ENCODE data around the gene MCF2L.

Gene MCF2L

GRCh38 chr13:112963641-112964040 lies 5.4 kb upstream of the MCF2L start:
- DNase-seq, result no peak

DNA sequence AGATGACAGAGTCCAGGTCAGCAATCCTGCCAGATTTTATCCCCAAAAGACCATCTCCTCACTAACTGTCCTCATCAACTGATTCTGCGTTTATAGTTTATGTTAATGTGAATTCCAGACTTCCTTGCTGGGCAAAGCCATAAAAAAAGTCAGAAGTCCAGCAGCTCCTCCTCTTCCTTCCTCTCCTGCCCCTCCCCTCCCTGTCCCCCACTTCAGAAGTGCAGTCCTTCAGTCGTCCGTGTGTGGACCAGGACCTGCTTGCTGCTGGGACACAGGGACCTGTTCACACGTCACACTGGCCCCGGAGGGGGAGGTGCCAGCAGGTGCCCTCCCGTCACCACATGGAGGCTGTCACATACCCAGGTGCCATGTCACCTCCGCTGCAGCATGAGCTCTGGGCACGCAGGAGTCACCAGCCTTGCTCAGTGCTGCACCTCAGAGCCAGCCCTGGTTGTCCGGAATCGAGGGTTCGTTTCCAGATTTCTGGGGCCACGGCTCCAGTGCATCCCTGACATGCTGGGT lies 4.0 kb upstream of the MCF2L start:
- DNase-seq, result no peak

DNA sequence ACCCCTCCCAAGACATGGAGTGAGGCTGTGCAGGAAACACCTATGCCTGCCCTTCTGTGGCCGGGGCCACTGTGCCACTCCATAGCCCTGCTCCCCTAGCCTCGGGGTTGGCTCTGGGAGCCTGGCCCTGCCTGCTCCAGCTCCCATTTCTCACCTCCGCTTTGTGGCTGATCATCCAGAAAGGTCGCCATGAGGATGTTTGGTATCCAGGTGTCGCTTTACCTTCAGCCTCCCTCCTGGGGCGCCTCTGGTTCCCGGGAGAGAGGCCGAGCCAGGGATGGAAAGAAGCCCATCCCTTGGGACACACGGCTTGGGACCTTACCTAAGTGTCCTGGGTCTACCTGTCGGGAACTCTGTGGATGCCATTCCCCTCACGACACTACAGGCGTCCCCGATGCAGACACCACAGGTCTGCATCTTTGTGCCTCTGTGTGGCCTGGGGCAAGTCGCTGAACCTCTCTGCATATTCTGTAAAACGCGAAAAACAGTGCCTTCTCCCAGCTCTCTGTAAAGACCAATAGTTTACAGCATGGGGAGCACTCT lies 3.4 kb upstream of the MCF2L start:
- DNase-seq, result no peak

DNA sequence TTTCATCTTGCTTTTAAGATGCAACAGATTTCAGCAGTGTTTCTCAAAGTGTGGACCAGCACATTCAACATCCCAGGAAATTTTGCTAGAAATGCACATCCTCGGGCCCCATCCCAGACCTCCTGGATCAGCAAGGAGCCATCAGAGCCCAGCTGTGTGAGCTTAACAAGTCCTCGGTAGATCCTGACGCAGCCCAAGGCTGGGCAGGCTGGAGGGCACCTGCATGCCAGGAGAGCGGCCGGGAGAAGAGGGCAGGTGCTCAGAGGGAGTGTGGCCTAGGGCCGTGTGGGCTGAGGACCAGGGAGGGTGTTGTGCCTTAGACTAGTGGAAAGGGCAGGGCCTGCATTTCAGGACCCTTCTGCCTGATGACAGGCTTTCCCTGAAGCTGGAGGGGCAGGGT lies 2.2 kb upstream of the MCF2L start:
- DNase-seq, result no peak

- no peak for DNase-seq
These were observed 1.2 kb upstream of the MCF2L start for GRCh38 chr13:112967686-112968379.

GRCh38 chr13:112968380-112968909 lies 569 bp upstream of the MCF2L start:
- DNase-seq, result peak; percentile 33 to 38

DNA sequence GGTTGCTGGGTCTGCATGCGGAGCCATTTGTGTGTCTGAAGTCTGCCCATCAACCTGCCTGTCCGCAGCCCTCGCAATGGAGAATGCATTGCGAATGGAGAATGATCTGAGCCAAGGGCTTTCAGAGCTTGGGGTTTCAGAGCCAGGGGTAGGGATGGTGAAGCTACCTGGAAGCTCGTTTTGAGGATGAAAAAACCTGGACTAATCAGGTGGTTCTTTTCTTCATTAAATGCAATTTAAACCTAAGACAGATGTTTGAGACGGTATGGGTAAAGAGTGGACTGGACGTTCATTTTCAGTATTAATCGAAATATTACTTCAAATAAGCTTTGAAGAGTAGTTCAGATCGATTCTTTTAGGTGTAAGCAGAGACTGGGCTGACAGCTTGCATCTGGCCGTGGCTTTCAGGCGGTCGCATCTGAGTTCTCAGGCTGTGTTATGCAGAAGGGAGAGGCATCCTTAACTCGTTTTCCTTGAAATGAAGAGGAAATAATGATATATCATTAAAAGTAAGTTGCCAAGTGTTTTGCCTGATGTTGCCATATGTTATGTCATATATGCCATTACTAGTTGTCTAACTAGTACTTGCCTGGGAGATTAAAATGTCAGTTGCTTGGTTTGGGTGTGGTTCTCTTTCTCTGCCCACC lies 801 bp downstream of the MCF2L start:
- no peak for DNase-seq

DNA sequence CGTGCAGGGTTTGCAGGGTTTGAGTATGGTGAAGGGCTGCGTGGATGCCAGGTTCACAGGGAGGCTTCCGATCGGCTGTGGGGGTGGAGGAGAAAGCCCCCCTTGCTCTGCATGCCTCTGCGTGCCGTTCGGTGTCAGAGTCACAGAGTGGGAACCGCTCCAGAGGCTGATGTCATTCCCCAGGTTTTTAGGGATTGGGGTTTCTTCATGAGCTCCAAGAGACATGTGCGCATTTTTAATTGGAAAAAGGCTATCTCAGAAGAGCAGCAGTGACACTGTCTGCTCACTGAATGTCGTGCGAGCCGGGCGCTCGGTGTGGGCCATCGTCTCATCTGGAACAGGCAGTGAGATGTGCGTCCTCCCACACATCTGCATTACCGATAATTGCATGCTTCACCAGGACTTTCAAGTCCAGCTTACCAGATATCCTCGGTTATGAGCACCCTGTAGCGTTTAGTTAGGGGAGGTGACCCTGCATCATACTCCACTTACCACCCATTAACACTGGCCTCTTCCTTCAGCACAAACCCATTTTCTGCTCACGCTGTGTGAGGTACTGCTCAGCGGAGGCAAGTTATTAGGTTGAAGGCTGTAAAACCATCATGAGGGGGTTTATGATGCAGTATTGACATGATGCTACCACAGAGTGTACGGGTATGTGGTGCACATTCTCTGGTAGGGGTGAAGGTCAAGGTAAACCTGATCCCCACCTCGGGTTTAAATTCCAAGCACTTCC lies 1.7 kb downstream of the MCF2L start:
- no peak for DNase-seq

GRCh38 chr13:112971288-112971643 lies 2.3 kb downstream of the MCF2L start:
- no peak for DNase-seq

DNA sequence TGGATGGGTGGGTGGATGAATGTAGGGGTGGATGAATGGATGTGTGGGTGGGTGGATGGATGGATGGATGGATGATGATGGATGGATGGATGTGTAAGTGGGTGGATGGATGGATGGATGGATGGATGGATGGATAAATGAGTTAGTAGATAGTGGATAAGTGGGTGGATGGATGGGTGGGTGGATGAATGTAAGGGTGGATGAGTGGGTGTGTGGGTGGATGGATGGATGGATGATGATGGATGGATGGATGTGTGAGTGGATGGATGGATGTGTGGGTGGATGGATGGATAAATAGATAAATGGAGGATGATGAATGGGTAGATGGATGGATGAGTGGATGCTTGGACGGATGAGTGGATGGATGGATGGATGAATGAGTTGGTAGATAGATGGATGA lies 3.2 kb downstream of the MCF2L start:
- no peak for DNase-seq

DNA sequence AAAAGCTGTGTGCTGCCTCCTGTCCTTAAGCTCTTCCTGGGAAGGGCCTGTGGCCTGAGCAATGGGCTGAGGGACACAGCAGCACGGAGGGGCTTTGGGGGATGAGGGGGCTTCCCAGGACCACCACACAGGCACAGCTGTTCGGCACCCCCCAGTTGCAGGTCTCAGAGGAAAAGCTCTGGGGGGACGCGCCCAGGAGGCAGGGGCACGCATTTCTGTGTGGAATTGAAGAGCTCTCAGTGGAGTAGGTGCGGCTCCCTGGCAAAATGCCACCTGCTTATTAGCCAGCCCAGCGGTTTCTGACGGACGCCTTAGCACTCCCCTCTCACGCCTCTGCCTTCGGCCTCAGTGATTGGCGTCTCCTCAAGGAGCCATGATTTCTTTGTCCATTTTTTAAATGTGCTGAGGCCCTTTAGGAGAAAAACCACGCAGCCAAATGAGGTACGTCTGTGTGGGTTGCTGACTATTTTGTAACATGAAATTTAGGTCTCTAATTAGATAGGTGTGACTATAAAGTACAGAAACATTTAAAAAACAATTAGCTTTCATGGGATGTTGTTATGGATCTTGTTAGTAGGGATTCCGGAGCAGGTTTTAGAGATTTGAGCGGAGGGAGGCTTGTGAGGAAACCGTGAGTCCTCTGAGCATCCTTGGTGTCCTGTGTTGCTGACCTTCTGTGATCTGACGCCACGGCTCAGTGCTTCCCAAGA lies 4.0 kb downstream of the MCF2L start:
- DNase-seq, result no peak

DNA sequence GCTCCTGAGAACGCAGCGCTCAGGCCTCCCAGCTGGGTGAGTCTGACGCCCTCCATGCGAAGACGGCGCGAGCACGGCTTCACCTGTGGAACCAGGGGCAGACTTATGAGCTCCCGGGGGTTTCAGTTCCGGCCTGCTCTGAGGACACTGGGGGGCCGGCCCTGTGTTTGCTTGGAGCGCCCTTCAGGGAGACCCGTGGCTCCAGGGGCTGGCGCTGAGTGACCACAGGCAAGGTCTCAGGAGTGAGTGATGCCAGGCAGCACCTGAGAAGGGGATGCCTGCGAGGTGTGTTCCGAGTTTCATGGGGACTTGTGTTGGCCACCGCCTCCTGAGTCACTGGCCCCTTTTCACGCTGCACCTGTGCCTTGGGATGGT lies 4.5 kb downstream of the MCF2L start:
- DNase-seq, result no peak

- DNase-seq, result no peak
These were observed 5.1 kb downstream of the MCF2L start for GRCh38 chr13:112974125-112974524.

- DNase-seq, result no peak
These were observed 5.7 kb downstream of the MCF2L start for GRCh38 chr13:112974671-112975070.

DNA sequence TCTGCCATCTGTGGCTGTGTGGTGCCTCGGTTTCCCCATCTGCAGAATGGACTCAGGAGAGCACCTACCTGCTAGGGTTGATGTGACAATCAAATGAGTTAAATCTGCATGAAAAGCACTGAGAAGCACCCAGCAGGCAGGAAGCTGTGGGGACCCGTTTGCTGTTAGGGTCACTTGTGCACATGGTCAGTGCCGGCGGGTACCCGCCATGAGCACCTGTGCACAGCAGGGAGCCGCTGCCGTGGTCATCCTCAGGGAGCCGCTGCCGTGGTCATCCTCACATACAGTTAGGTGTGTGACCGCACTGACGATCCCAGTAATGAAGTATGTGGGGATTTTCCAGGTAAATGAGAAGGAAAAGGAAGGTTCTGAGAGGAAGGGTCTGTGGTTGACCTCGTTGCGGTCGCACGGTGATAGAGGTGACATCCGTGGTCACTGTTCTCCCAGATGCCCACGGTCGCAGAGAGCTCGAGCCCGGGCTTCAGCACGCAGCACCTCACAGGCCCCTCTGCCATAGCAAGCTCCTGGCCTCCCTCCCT lies 6.5 kb downstream of the MCF2L start:
- no peak for DNase-seq

DNA sequence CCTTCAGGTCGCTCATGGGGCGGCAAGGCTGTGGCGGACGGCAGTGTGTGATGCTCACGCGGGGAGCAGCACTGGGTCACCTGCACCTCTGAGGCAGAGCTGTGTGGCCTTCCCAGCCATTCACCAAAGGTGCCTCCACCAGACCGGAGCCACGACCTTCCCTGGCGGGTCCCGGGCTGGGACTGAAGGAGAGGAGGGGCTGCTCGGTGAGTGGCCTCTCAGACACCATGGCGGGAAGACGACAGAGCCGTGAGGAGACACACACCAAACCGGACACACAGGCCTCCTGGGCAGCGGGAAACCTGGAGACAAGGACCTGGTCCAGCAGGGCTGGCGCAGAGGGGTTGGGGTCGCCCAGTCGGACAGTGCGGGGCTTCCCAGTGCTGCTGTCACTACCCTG lies 7.5 kb downstream of the MCF2L start:
- DNase-seq, result no peak

DNA sequence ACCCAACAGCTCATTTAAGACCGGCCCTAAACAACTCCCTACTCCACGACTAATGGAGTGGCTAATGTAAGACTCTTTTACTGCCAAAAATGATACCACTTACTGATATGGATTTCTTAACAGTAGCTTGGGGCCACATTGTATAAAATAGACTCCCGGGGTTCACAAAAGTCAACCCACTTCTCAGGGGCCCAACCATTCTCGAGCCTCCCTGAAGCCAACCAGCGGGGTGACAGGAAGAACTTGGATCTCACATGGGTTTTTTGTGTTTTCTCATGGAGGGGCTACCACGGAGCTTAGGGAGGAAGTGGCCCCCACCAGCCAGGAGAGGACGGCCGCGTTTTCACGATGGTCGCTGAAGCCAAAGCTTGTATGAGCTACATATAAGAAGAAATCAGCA lies 8.1 kb downstream of the MCF2L start:
- DNase-seq, result no peak

DNA sequence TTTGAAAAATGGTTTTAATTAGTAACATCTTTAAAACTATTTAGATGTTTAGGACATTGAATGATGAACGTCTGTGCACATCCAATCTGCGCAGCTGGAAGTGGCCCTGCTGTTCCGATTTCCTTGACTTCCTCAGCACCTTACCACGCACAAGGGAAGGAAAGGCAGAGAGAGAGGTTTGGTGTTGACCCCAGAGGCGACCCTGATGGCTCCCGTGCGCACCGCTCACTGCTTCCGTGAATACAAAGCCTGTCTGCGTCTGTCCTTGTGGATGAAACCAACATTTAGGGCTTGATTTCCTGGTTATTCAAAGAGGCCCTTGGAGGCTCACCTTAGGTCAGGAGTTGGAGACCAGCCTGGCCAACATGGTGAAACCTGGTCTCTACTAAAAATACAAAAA lies 8.5 kb downstream of the MCF2L start:
- DNase-seq, result no peak

DNA sequence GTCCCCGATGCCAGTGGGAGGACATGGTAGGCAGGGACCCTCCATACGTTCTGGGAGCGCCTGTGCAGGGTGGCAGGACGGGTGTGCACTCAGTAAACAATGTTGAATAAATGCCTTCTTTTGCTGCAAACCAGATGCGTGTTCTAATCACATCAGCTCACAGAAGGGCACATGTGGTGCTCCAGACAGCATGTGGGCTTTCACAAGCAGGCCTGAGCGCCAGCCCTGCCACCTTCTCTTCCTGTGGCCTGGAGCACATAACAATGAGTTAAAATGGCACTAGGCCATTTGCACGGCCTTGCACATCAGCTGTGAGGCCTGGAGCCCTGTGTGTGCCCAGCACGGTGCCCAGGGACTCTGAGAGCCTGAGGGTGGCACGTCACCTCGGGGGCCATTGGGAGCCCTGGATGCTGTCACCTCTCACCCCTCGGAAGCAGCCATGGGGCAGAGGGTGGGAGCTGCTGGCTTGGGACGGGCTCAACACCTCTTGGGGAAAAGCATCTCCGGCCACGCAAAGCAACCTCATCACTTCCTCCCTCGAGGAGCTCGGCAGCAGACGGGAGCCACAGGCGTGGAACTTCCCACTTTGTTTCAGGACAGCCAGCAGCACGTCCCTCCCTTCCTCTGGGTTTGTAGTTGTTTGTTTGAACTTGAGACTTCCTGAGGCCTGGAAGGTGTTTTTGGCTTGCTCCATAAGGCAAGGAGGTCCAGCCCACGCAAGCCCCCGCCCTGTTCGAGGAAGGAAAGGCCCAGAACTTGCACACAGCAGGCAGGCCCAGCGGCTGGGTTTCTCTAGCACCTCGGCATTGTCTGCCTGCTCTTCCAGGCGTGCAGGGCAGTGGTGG lies 9.8 kb downstream of the MCF2L start:
- DNase-seq, result no peak

DNA sequence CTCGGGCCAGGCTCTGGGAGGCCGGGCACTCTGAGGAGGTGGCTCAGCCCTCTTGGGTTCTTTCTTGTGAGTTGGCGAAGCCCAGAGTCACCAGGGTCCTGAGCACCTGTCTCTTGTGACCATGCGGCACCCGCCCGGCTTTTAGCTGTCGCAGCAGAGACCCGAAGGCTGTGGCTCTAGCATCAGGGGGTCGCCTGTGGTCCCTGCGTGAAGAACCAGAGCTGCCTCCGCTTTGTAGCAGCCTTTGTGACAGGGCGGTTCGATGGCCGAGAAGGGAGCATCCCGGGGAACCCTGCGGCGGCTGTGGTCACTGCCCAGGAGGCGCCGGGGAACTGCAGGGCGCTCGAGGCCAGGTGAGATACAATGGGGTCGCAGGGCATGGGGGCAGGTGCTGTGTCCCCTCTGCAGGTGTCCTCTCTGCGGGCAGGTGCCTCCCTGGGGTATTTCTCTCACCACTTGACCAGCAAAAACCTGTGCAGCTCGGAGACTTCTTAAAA lies 10.4 kb downstream of the MCF2L start:
- no peak for DNase-seq

DNA sequence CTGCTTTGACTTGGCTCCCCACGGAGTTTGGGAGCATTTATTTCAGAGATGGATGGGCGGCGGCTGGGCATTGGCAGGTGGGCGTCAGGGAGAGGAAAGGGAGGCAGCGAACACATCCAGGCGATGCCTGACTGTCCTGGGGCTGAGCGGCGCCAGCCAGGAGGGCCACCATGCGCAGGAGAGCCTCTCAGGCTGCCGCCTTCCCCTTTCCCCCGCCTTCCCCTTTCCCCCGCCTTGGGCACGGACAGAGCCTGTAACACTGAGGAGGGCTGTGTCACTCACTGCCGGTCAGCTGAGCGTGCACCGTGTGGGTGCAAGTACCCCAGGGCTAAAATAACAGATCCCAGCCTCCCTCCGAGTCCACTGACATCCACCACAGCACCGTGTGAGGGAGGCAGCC lies 11.4 kb downstream of the MCF2L start:
- DNase-seq, result no peak

DNA sequence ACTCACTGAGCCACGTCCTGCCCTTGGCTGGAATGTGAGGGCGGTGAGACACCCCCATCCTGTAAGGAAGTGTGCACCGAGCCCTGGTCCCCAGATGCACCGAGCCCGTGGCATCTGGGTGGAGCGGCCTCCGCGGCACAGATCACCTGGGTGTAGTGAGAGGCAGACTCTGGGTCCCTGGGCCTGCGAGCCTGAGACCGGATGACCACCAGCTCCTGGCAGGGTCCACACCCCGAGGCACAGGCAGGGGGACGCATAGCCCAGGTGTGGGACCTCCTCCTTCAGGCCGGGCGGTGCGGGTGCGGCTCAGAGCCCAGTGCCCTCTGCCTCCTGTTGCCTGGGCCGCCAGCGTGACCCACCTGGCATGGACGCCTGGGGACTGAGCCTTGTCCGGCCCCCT lies 12.4 kb downstream of the MCF2L start:
- DNase-seq, result no peak
